K562 (cell line): ENCODE data around the gene COASY. TPM values are rescaled to one million over a fixed set of nuclear protein-coding genes. Genes with fewer than 3 reads are reported as not detected.

ENCODE experiments used
- CHD2 ChIP-seq: IDR thresholded peaks from 2 replicates; pipeline ENCODE4 v1.6.1; 2011; ENCODE audit warnings: low read depth, low read length
- CREB5 ChIP-seq: fragments of 250-450 bp; sonication (Bioruptor Pico); IDR thresholded peaks from 2 replicates; pipeline ENCODE4 v1.5.0; 2020; ENCODE audit warnings: mild to moderate bottlenecking
- ELK3 ChIP-seq: fragments of 450-650 bp; formaldehyde crosslinking; IDR thresholded peaks from 2 replicates; pipeline ENCODE4 v1.4.0; 2020; ENCODE audit warnings: mild to moderate bottlenecking
- HBP1 ChIP-seq: fragments of 450-650 bp; formaldehyde crosslinking; IDR thresholded peaks from 2 replicates; pipeline ENCODE4 v1.4.0; 2022; ENCODE audit warnings: missing genetic modification characterization
- HDAC8 ChIP-seq: fragments of 450-650 bp; IDR thresholded peaks from 2 replicates; pipeline ENCODE4 v1.6.1; 2016; ENCODE audit warnings: mild to moderate bottlenecking, missing genetic modification characterization, moderate library complexity, missing compliant biosample characterization
- JUND ChIP-seq, 2 experiments: IDR thresholded peaks; 2 replicates in 1 of 2; 3 replicates in 1 of 2; pipeline ENCODE4 v1.6.1; 2011; ENCODE audit warnings: borderline replicate concordance in 2 of 2, low read depth in 2 of 2, low read length in 2 of 2, improper control_type of control experiment in 1 of 2, missing biosample characterization in 1 of 2, missing genetic modification characterization in 1 of 2, missing genetic modification reagents in 1 of 2
- NEUROD1 ChIP-seq: fragments of 150-350 bp; IDR thresholded peaks from 2 replicates; pipeline ENCODE4 v1.6.1; 2014; ENCODE audit warnings: borderline replicate concordance, low read length, low read depth; ENCODE audit not compliant: partially characterized antibody
- NFYB ChIP-seq: IDR thresholded peaks from 2 replicates; pipeline ENCODE4 v1.6.1; 2011; ENCODE audit warnings: mild to moderate bottlenecking, moderate library complexity; ENCODE audit not compliant: insufficient read length; ENCODE audit errors: extremely low read depth
- PBX2 ChIP-seq, 2 experiments: IDR thresholded peaks in 1 of 2; conservative IDR thresholded peaks in 1 of 2; 2 replicates each; pipeline ENCODE4 v1.6.1; 2016; ENCODE audit warnings: low read depth in 2 of 2, mild to moderate bottlenecking in 1 of 2, missing compliant biosample characterization in 1 of 2, missing genetic modification characterization in 1 of 2, moderate library complexity in 1 of 2
- POLR2AphosphoS5 ChIP-seq: IDR thresholded peaks from 2 replicates; pipeline ENCODE4 v1.6.1; 2011; ENCODE audit warnings: mild to moderate bottlenecking, low read depth, low read length, moderate library complexity; ENCODE audit not compliant: control insufficient read depth, insufficient read depth
- PYGO2 ChIP-seq: fragments of 450-650 bp; IDR thresholded peaks from 2 replicates; pipeline ENCODE4 v1.6.1; 2016; ENCODE audit warnings: mild to moderate bottlenecking, missing genetic modification characterization, moderate library complexity, missing compliant biosample characterization
- SMAD2 ChIP-seq: fragments of 150-350 bp; IDR thresholded peaks from 2 replicates; pipeline ENCODE4 v1.6.1; 2014; ENCODE audit warnings: low read depth, mild to moderate bottlenecking, low read length
- SMAD3 ChIP-seq: fragments of 450-650 bp; formaldehyde crosslinking; conservative IDR thresholded peaks from 2 replicates; pipeline ENCODE4 v1.4.0; 2020; ENCODE audit warnings: mild to moderate bottlenecking
- SMARCB1 ChIP-seq: IDR thresholded peaks from 2 replicates; pipeline ENCODE4 v1.6.1; 2011; ENCODE audit warnings: improper control_type of control experiment, low read depth; ENCODE audit not compliant: insufficient read length
- SMC3 ChIP-seq: conservative IDR thresholded peaks from 2 replicates; pipeline ENCODE4 v1.6.1; 2011; ENCODE audit warnings: low read depth, low read length, improper control_type of control experiment; ENCODE audit not compliant: insufficient read depth
- ZNF263 ChIP-seq: sonication (generic); formaldehyde crosslinking; IDR thresholded peaks from 2 replicates; pipeline ENCODE4 v1.8.0; 2022; ENCODE audit warnings: mild to moderate bottlenecking, missing genetic modification reagents, borderline replicate concordance
- polyA plus RNA-seq, 8 experiments: library from polyadenylated mRNA; depleted of rRNA in 4 of 8; stranded (reverse) in 5 of 8; unstranded in 3 of 8; fragments of >200 nt; fragmentation: Nextera tagmentation in 2 of 8; fragmentation: Illumina TruSeq in 1 of 8; extraction: Ambion mirVana in 2 of 8; extraction: Trizol in 1 of 8; gene quantifications; 2 replicates each; pipeline versions ENCODE4 v1.2.1 to v1.2.3, GENCODE V29; 2011 to 2014; ENCODE audit warnings: inconsistent platforms in 1 of 8, missing spikeins in 1 of 8
- total RNA-seq, 7 experiments: library from RNA; depleted of rRNA in 6 of 7; stranded (reverse); fragments of >200 nt in 6 of 7; fragmentation: Illumina TruSeq in 2 of 7; extraction: Trizol in 2 of 7; gene quantifications; 2 replicates each; pipeline versions ENCODE4 v1.2.1 to v1.2.3, GENCODE V29; 2011 to 2021; ENCODE audit warnings: low replicate concordance in 1 of 7

COASY gene
- total and polyA plus RNA-seq, 9 of the 15 experiments (the other 6 are each of a cell fraction or from before 2014, with no cell fraction given): 25.4 to 175 (median 62.3) TPM

- TF ChIP-seq SMARCB1 (no peak), POLR2AphosphoS5 (no peak), NFYB (no peak), SMC3 (no peak), CREB5 (CRISPR knock-in tag) (peak; percentile 94), JUND (IDR thresholded peaks at IDR 0.05; ENCODE audit: borderline replicate concordance, low read depth, low read length) (no peak), JUND (tag; IDR thresholded peaks at IDR 0.05; ENCODE audit: borderline replicate concordance, low read depth, low read length) (no peak; the same call in 2 of the 3 replicates), ELK3 (CRISPR knock-in tag) (0 out of 2 replicates have a peak, but pooled peaks have one; percentile 33), HBP1 (0 out of 2 replicates have a peak, but pooled peaks have one; percentile 69), PBX2 (CRISPR knock-in tag; IDR thresholded peaks at IDR 0.05; ENCODE audit: low read depth) (no peak), PBX2 (tag; conservative IDR thresholded peaks at IDR 0.05; ENCODE audit: low read depth) (peak; percentile 66), CHD2 (no peak), SMAD3 (CRISPR knock-in tag) (peak; percentile 98), SMAD2 (no peak), HDAC8 (peak; percentile 97), NEUROD1 (no peak), PYGO2 (tag) (peak; percentile 95), ZNF263 (CRISPR knock-in tag) (no peak)
These were observed 26.5 kb upstream of the COASY start (continued) for GRCh38 chr17:42535155-42536047.
